Neural progenitor cell (in vitro differentiated cells): ENCODE results near the gene PHF19. TPM values are rescaled to one million over a fixed set of nuclear protein-coding genes. Genes with fewer than 3 reads are reported as not detected.

Experiments used
- DNase-seq: peaks from one replicate; pipeline ENCODE4 v3.0.0-alpha.2; 2016; ENCODE audit warnings: low spot score
- H2AFZ ChIP-seq: fragments of 200-600 bp; sonication (generic); replicated peaks from 2 replicates; pipeline ENCODE4 v1.6.1; 2016; ENCODE audit warnings: antibody characterized with exemption
- H3F3A ChIP-seq: fragments of 200-600 bp; sonication (generic); 2 replicates; pipeline ENCODE4 v1.6.1; 2016; ENCODE audit warnings: antibody characterized with exemption, low read depth
- H3K27ac ChIP-seq: fragments of 200-600 bp; sonication (generic); 2 replicates; pipeline ENCODE4 v1.5.1; 2016; ENCODE audit warnings: mild to moderate bottlenecking
- H3K27me3 ChIP-seq: fragments of 200-600 bp; sonication (generic); 2 replicates; pipeline ENCODE4 v1.6.1; 2016; ENCODE audit warnings: mild to moderate bottlenecking, moderate library complexity
- H3K36me3 ChIP-seq: fragments of 200-600 bp; sonication (generic); 2 replicates; pipeline ENCODE4 v1.5.1; 2016
- H3K4me1 ChIP-seq: fragments of 200-600 bp; sonication (generic); 2 replicates; pipeline ENCODE4 v1.6.1; 2016; ENCODE audit warnings: mixed run types
- H3K4me2 ChIP-seq: fragments of 200-600 bp; sonication (generic); 2 replicates; pipeline ENCODE4 v1.6.1; 2016
- H3K4me3 ChIP-seq: fragments of 200-600 bp; sonication (generic); 2 replicates; pipeline ENCODE4 v1.5.1; 2016
- H3K79me2 ChIP-seq: fragments of 200-600 bp; sonication (generic); 2 replicates; pipeline ENCODE4 v1.6.1; 2016; ENCODE audit warnings: low read depth
- H3K9ac ChIP-seq: fragments of 200-600 bp; sonication (generic); 2 replicates; pipeline ENCODE4 v1.6.1; 2016
- H3K9me3 ChIP-seq: fragments of 200-600 bp; sonication (generic); 2 replicates; pipeline ENCODE4 v1.5.1; 2016; ENCODE audit warnings: low read depth
- H4K20me1 ChIP-seq: fragments of 200-600 bp; sonication (generic); 2 replicates; pipeline ENCODE4 v1.6.1; 2016; ENCODE audit warnings: low read depth
- H3K27ac Mint-ChIP-seq: 3 replicates; pipeline ENCODE4 v1.8.0; 2021; ENCODE audit warnings: mixed read lengths
- H3K27me3 Mint-ChIP-seq: 2 replicates; pipeline ENCODE4 v1.8.0; 2022; ENCODE audit warnings: low read depth, mild to moderate bottlenecking, inconsistent platforms, moderate library complexity, mixed read lengths; ENCODE audit not compliant: insufficient read depth
- H3K36me3 Mint-ChIP-seq: 3 replicates; pipeline ENCODE4 v1.8.0; 2021; ENCODE audit warnings: mixed read lengths
- H3K4me1 Mint-ChIP-seq: 3 replicates; pipeline ENCODE4 v1.8.0; 2021; ENCODE audit warnings: mixed read lengths
- H3K4me3 Mint-ChIP-seq: 3 replicates; pipeline ENCODE4 v1.8.0; 2021; ENCODE audit warnings: mild to moderate bottlenecking, moderate library complexity, mixed read lengths
- H3K9me3 Mint-ChIP-seq: 3 replicates; pipeline ENCODE4 v1.8.0; 2020; ENCODE audit warnings: mixed read lengths
- CTCF ChIP-seq: fragments of 200-600 bp; sonication (generic); IDR thresholded peaks from 2 replicates; pipeline ENCODE4 v1.5.1; 2017; ENCODE audit warnings: antibody characterized with exemption, mild to moderate bottlenecking
- EZH2 ChIP-seq: fragments of 200-600 bp; sonication (generic); IDR thresholded peaks from 2 replicates; pipeline ENCODE4 v1.6.1; 2017; ENCODE audit warnings: antibody characterized with exemption, mild to moderate bottlenecking, moderate library complexity
- EZH2phosphoT487 ChIP-seq: fragments of 200-600 bp; sonication (generic); IDR thresholded peaks from 2 replicates; pipeline ENCODE4 v1.6.1; 2017; ENCODE audit warnings: antibody characterized with exemption
- total RNA-seq: library from RNA; depleted of rRNA; stranded (reverse); fragments of >200 nt; gene quantifications from 2 replicates; pipeline ENCODE4 v1.2.3, GENCODE V29; 2015; ENCODE audit warnings: low replicate concordance

PHF19 gene
- total RNA-seq, 1 donor from 2014 or later, result 45.1 TPM

DNA sequence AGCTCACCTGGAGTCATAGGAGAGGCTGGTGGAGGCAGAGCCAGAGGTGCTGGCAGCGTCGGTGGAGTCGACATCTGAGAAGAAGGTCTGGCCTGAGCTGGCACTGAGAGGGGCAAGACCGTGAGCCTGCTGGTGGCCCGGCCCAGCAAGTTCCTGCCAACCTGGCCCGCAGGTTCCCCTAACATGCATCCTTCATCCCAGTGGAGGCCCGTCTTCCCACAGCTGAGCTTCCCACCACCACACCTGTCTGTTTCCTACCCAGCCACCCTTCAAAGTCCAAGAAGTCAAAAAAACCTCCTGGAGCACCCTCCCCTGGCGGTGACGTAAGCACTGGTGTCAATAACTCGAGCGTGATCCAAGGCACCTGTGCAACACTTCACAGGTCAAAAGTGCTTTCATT, 16.9 kb downstream of the PHF19 start:
- no peak overlapping the region for H3K27ac ChIP-seq
- H3K4me1 ChIP-seq, result no peaks in the 10 kb centered on the region
- no peak overlapping the region for H3K4me2 ChIP-seq
- Mint-ChIP-seq H3K36me3 (peaks cover 16% of the 10 kb centered on the region), H3K9me3 (no peaks in the 10 kb centered on the region), H3K27me3 (no peaks in the 10 kb centered on the region), H3K27ac (no peak overlapping the region), H3K4me1 (no peaks in the 10 kb centered on the region), H3K4me3 (no peak overlapping the region)
- DNase-seq, result no peak
- no peak for TF ChIP-seq EZH2phosphoT487
- TF ChIP-seq CTCF, result no peak
- TF ChIP-seq EZH2, result no peak
- no peak overlapping the region for H3K4me3 ChIP-seq
- H2AFZ ChIP-seq, result no peak overlapping the region
- H3K9ac ChIP-seq, result no peak overlapping the region
- H3K36me3 ChIP-seq, result no peaks in the 10 kb centered on the region
- no peaks in the 10 kb centered on the region for H4K20me1 ChIP-seq
- no peaks in the 10 kb centered on the region for H3K79me2 ChIP-seq
- H3K9me3 ChIP-seq, result no peaks in the 10 kb centered on the region
- H3K27me3 ChIP-seq, result no peaks in the 10 kb centered on the region
- no peaks in the 10 kb centered on the region for H3F3A ChIP-seq

GRCh38 chr9:120859361-120859760, 17.6 kb downstream of the PHF19 start:
- no peaks in the 10 kb centered on the region for H4K20me1 ChIP-seq
- no peak overlapping the region for H3K4me3 ChIP-seq
- Mint-ChIP-seq H3K4me1 (no peaks in the 10 kb centered on the region), H3K36me3 (peaks cover 16% of the 10 kb centered on the region), H3K27me3 (no peaks in the 10 kb centered on the region), H3K9me3 (no peaks in the 10 kb centered on the region), H3K27ac (no peak overlapping the region), H3K4me3 (no peak overlapping the region)
- no peak overlapping the region for H3K9ac ChIP-seq
- H3F3A ChIP-seq, result no peaks in the 10 kb centered on the region
- H3K27ac ChIP-seq, result no peak overlapping the region
- no peaks in the 10 kb centered on the region for H3K4me1 ChIP-seq
- no peaks in the 10 kb centered on the region for H3K9me3 ChIP-seq
- H3K27me3 ChIP-seq, result no peaks in the 10 kb centered on the region
- DNase-seq, result no peak
- H3K79me2 ChIP-seq, result no peaks in the 10 kb centered on the region
- TF ChIP-seq EZH2, result no peak
- TF ChIP-seq EZH2phosphoT487, result no peak
- no peak for TF ChIP-seq CTCF
- H2AFZ ChIP-seq, result no peak overlapping the region
- no peaks in the 10 kb centered on the region for H3K36me3 ChIP-seq
- no peak overlapping the region for H3K4me2 ChIP-seq

DNA sequence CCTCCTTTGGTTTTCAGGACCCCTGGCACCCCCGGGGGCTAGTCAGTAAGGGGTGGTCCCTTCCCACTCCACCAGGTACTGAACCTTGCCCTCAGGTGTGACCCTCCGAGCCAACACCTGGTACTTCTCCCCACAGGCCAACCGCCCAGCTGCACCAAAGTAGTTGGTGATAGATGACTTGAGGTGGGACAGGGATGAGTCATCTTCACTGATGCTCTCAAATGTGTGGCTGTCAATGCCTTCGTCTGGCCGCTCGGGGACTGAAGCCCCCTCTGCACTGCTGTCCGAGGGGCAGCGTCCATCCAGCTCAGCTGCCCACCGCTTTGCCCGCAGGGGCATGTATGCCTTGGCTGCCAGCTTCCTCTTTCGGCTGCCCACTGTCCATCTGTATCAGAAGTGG, 19.1 kb downstream of the PHF19 start:
- no peak for TF ChIP-seq CTCF
- no peak overlapping the region for H3K4me3 Mint-ChIP-seq

DNA sequence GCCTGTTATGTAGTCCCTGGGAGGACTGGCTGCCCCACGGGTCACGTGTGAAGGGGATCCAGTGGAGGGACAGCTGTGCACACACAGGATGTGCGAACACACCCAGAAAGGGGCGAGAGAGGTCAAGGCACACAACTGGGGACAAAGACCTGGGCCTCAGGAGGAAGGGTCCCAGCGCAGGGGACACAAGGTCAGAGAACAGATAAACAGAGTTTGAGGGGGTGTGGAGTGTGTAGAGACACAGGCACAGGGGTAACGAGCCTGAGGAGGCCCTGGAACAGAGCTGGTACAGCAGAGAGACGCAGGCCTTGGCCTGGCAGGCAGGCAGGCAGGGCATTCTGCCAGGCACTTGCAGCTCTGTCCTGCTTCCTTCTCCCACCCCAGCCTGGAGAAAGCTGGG, 19.5 kb downstream of the PHF19 start:
- Histone ChIP-seq H4K20me1 (no peaks in the 10 kb centered on the region), H2AFZ (no peak overlapping the region), H3K36me3 (no peaks in the 10 kb centered on the region), H3K27ac (no peak overlapping the region), H3K9me3 (no peaks in the 10 kb centered on the region), H3K9ac (no peak overlapping the region), H3F3A (peaks cover under 1% of the 10 kb centered on the region), H3K4me2 (no peak overlapping the region), H3K27me3 (no peaks in the 10 kb centered on the region), H3K79me2 (no peaks in the 10 kb centered on the region), H3K4me3 (no peak overlapping the region), H3K4me1 (peaks cover 8% of the 10 kb centered on the region)
- H3K9me3 Mint-ChIP-seq, result no peaks in the 10 kb centered on the region
- no peak overlapping the region for H3K27ac Mint-ChIP-seq
- DNase-seq, result no peak
- peaks cover 5% of the 10 kb centered on the region for H3K4me1 Mint-ChIP-seq
- no peak for TF ChIP-seq EZH2phosphoT487
- peaks cover 11% of the 10 kb centered on the region for H3K36me3 Mint-ChIP-seq
- H3K27me3 Mint-ChIP-seq, result no peaks in the 10 kb centered on the region
- no peak overlapping the region for H3K4me3 Mint-ChIP-seq

More for the DNA sequence above, 19.1 kb downstream of the PHF19 start:
- no peak overlapping the region for H3K9ac ChIP-seq
- H3K27me3 ChIP-seq, result no peaks in the 10 kb centered on the region
- no peak overlapping the region for H3K4me3 ChIP-seq
- DNase-seq, result no peak
- no peaks in the 10 kb centered on the region for H3K79me2 ChIP-seq
- no peak overlapping the region for H2AFZ ChIP-seq
- no peaks in the 10 kb centered on the region for H3K36me3 ChIP-seq
- no peaks in the 10 kb centered on the region for H4K20me1 ChIP-seq
- H3K9me3 ChIP-seq, result no peaks in the 10 kb centered on the region
- H3K27ac Mint-ChIP-seq, result no peak overlapping the region
- no peaks in the 10 kb centered on the region for H3K27me3 Mint-ChIP-seq
- peaks cover 11% of the 10 kb centered on the region for H3K36me3 Mint-ChIP-seq
- no peaks in the 10 kb centered on the region for H3F3A ChIP-seq
- peaks cover under 1% of the 10 kb centered on the region for H3K4me1 Mint-ChIP-seq
- no peaks in the 10 kb centered on the region for H3K9me3 Mint-ChIP-seq
- H3K4me2 ChIP-seq, result no peak overlapping the region
- H3K4me1 ChIP-seq, result peaks cover 4% of the 10 kb centered on the region
- no peak overlapping the region for H3K27ac ChIP-seq
